Loucy (cell line): ENCODE data around the gene TCF7.

Experiments
- H2AFZ ChIP-seq: fragments of 200-600 bp; sonication (generic); 2 replicates; pipeline ENCODE4 v1.6.0; 2016; ENCODE audit warnings: antibody characterized with exemption, mild to moderate bottlenecking, low read length, moderate library complexity
- H3F3A ChIP-seq: fragments of 200-600 bp; 2 replicates; pipeline ENCODE4 v1.6.0; 2016; ENCODE audit warnings: antibody characterized with exemption, low read depth, mild to moderate bottlenecking
- H3K27me3 ChIP-seq: fragments of 200-600 bp; sonication (generic); 2 replicates; pipeline ENCODE4 v1.6.1; 2014; ENCODE audit warnings: low read length, mild to moderate bottlenecking; ENCODE audit not compliant: insufficient read depth, poor library complexity, severe bottlenecking
- H3K36me3 ChIP-seq: fragments of 200-600 bp; sonication (generic); 2 replicates; pipeline ENCODE4 v1.6.1; 2016; ENCODE audit warnings: low read length; ENCODE audit not compliant: insufficient read depth
- H3K4me1 ChIP-seq: fragments of 200-600 bp; sonication (generic); 2 replicates; pipeline ENCODE4 v1.5.1; 2014; ENCODE audit warnings: low read length, mild to moderate bottlenecking; ENCODE audit not compliant: insufficient read depth, poor library complexity, severe bottlenecking
- H3K4me2 ChIP-seq: fragments of 200-600 bp; sonication (generic); 2 replicates; pipeline ENCODE4 v1.6.0; 2014; ENCODE audit warnings: antibody characterized with exemption, low read length, low read depth, mild to moderate bottlenecking; ENCODE audit not compliant: poor library complexity, severe bottlenecking
- H3K4me3 ChIP-seq: fragments of 200-600 bp; sonication (generic); 2 replicates; pipeline ENCODE4 v1.5.1; 2014; ENCODE audit warnings: low read length, mild to moderate bottlenecking, mixed read lengths; ENCODE audit not compliant: poor library complexity, severe bottlenecking
- H3K79me2 ChIP-seq: fragments of 200-600 bp; sonication (generic); 2 replicates; pipeline ENCODE4 v1.6.1; 2014; ENCODE audit warnings: low read length; ENCODE audit not compliant: insufficient read depth
- H3K9ac ChIP-seq: fragments of 200-600 bp; sonication (generic); 2 replicates; pipeline ENCODE4 v1.6.0; 2014; ENCODE audit warnings: mild to moderate bottlenecking, low read depth, low read length, moderate library complexity; ENCODE audit not compliant: poor library complexity, severe bottlenecking
- H3K9me2 ChIP-seq: fragments of 200-600 bp; sonication (generic); replicated peaks from 2 replicates; pipeline ENCODE4 v1.6.1; 2016; ENCODE audit warnings: low read depth, low read length, mixed read lengths
- H3K9me3 ChIP-seq: fragments of 200-600 bp; sonication (generic); 2 replicates; pipeline ENCODE4 v1.6.1; 2014; ENCODE audit warnings: mild to moderate bottlenecking, antibody characterized with exemption, low read length, low read depth; ENCODE audit not compliant: insufficient read depth
- H4K20me1 ChIP-seq: fragments of 200-600 bp; sonication (generic); 2 replicates; pipeline ENCODE4 v1.6.0; 2014; ENCODE audit warnings: antibody characterized with exemption, low read length, mild to moderate bottlenecking; ENCODE audit not compliant: insufficient read depth, poor library complexity, severe bottlenecking
- CTCF ChIP-seq: fragments of 200-600 bp; sonication (generic); conservative IDR thresholded peaks from 2 replicates; pipeline ENCODE4 v1.5.1; 2014; ENCODE audit warnings: mild to moderate bottlenecking, antibody characterized with exemption, low read length
- EZH2phosphoT487 ChIP-seq: fragments of 200-600 bp; IDR thresholded peaks from 2 replicates; pipeline ENCODE4 v1.6.1; 2018; ENCODE audit warnings: antibody characterized with exemption, mild to moderate bottlenecking, moderate library complexity, borderline replicate concordance

The TCF7 gene

GRCh38 chr5:134093351-134093750 lies 21.1 kb upstream of the TCF7 start:
- H3K9me2 ChIP-seq, result no peaks in the 10 kb centered on the region
- H3K4me2 ChIP-seq, result no peak overlapping the region
- H2AFZ ChIP-seq, result no peak overlapping the region
- no peak overlapping the region for H3K4me3 ChIP-seq
- H3K4me1 ChIP-seq, result no peaks in the 10 kb centered on the region
- no peak for TF ChIP-seq CTCF
- no peak for TF ChIP-seq EZH2phosphoT487
- no peak overlapping the region for H3K9ac ChIP-seq
- H3K79me2 ChIP-seq, result no peaks in the 10 kb centered on the region
- no peaks in the 10 kb centered on the region for H3K36me3 ChIP-seq
- H3F3A ChIP-seq, result no peaks in the 10 kb centered on the region
- H3K9me3 ChIP-seq, result no peaks in the 10 kb centered on the region
- no peaks in the 10 kb centered on the region for H4K20me1 ChIP-seq
- no peaks in the 10 kb centered on the region for H3K27me3 ChIP-seq

GRCh38 chr5:134095293-134095692 lies 19.2 kb upstream of the TCF7 start:
- H3K9me2 ChIP-seq, result no peaks in the 10 kb centered on the region
- TF ChIP-seq EZH2phosphoT487, result no peak
- no peak for TF ChIP-seq CTCF
- H3K4me2 ChIP-seq, result no peak overlapping the region
- no peaks in the 10 kb centered on the region for H3K79me2 ChIP-seq
- H3K36me3 ChIP-seq, result no peaks in the 10 kb centered on the region
- H3K27me3 ChIP-seq, result no peaks in the 10 kb centered on the region
- H3K9ac ChIP-seq, result no peak overlapping the region
- H3F3A ChIP-seq, result no peaks in the 10 kb centered on the region
- H3K9me3 ChIP-seq, result no peaks in the 10 kb centered on the region
- H4K20me1 ChIP-seq, result no peaks in the 10 kb centered on the region
- no peak overlapping the region for H3K4me3 ChIP-seq
- no peak overlapping the region for H2AFZ ChIP-seq
- H3K4me1 ChIP-seq, result no peaks in the 10 kb centered on the region

GRCh38 chr5:134095887-134096589 lies 18.4 kb upstream of the TCF7 start:
- H3K4me1 ChIP-seq, result no peaks in the 10 kb centered on the region
- H2AFZ ChIP-seq, result no peak overlapping the region
- no peaks in the 10 kb centered on the region for H3K9me2 ChIP-seq
- H3K9me3 ChIP-seq, result no peaks in the 10 kb centered on the region
- H3K27me3 ChIP-seq, result no peaks in the 10 kb centered on the region
- H3K4me3 ChIP-seq, result no peak overlapping the region
- no peaks in the 10 kb centered on the region for H3K79me2 ChIP-seq
- H4K20me1 ChIP-seq, result no peaks in the 10 kb centered on the region
- no peaks in the 10 kb centered on the region for H3F3A ChIP-seq
- H3K9ac ChIP-seq, result no peak overlapping the region
- no peak for TF ChIP-seq EZH2phosphoT487
- no peak for TF ChIP-seq CTCF
- H3K36me3 ChIP-seq, result no peaks in the 10 kb centered on the region
- H3K4me2 ChIP-seq, result no peak overlapping the region
